B cell (primary cell): ENCODE data around the gene CHD2. TPM values are rescaled to one million over a fixed set of nuclear protein-coding genes. Genes with fewer than 3 reads are reported as not detected.

Experiments used
- ATAC-seq: fragments of 200-7000 bp; cut with Tn5 transposase; one replicate; pipeline ENCODE4 v1.10.0; 2021; ENCODE audit warnings: low read depth, mild to moderate bottlenecking, moderate number of reproducible peaks, moderate library complexity
- CTCF ChIA-PET: fragments of 350-600 bp; sonication (Branson Sonifier 250); formaldehyde crosslinking; loops from one replicate; lab custom pipeline; 2021; ENCODE audit warnings: antibody characterized with exemption, inconsistent platforms; lab: Charles Lee
- POLR2A ChIA-PET: fragments of 350-600 bp; sonication (Branson Sonifier 250); formaldehyde crosslinking; loops from one replicate; lab custom pipeline; 2021; ENCODE audit warnings: antibody characterized with exemption; lab: Charles Lee
- DNase-seq: peaks from one replicate; pipeline ENCODE4 v3.0.0; 2013
- H2AFZ ChIP-seq: 2 replicates; pipeline ENCODE4 v1.6.1; 2012; ENCODE audit warnings: mild to moderate bottlenecking, low read depth, low read length; ENCODE audit not compliant: insufficient read depth, poor library complexity, severe bottlenecking
- H3K27ac ChIP-seq, 2 donors: 1 replicate in 1 of 2; 2 replicates in 1 of 2; pipeline ENCODE4 v1.5.1; 2012 to 2013; ENCODE audit warnings: low read length in 2 of 2, mild to moderate bottlenecking in 2 of 2, moderate library complexity in 1 of 2
- H3K27me3 ChIP-seq, 4 experiments: fragments of 200-600 bp in 1 of 4; sonication (generic) in 1 of 4; replicated peaks in 1 of 4; 1 replicate in 2 of 4; 2 replicates in 2 of 4; pipeline versions ENCODE4 v1.6.1 to v1.7.0; 2013 to 2016; ENCODE audit warnings: low read length in 3 of 4, mild to moderate bottlenecking in 2 of 4, mixed read lengths in 1 of 4, moderate library complexity in 1 of 4; ENCODE audit not compliant: insufficient read depth in 4 of 4, control insufficient read depth in 3 of 4; ENCODE audit errors: control extremely low read depth in 1 of 4
- H3K36me3 ChIP-seq, 2 experiments: replicated peaks in 1 of 2; 1 replicate in 1 of 2; 2 replicates in 1 of 2; pipeline versions ENCODE4 v1.6.1 to v1.7.1; 2013; ENCODE audit warnings: low read length in 1 of 2; ENCODE audit not compliant: insufficient read depth in 2 of 2, control insufficient read depth in 1 of 2; ENCODE audit errors: control extremely low read depth in 1 of 2, extremely low read depth in 1 of 2
- H3K4me1 ChIP-seq, 2 donors: fragments of 200-600 bp in 1 of 2; sonication (generic) in 1 of 2; 1 replicate in 1 of 2; 2 replicates in 1 of 2; pipeline versions ENCODE4 v1.5.1 to v1.6.1; 2013 to 2017; ENCODE audit warnings: low read length in 2 of 2; ENCODE audit not compliant: control insufficient read depth in 2 of 2, insufficient read depth in 2 of 2
- H3K4me2 ChIP-seq: replicated peaks from 2 replicates; pipeline ENCODE3; 2012; ENCODE audit warnings: mild to moderate bottlenecking, low read depth, low read length; ENCODE audit not compliant: poor library complexity, severe bottlenecking
- H3K4me3 ChIP-seq, 5 experiments: fragments of 200-600 bp in 1 of 5; sonication (generic) in 1 of 5; 1 replicate in 3 of 5; 2 replicates in 2 of 5; pipeline versions ENCODE4 v1.5.1 to v1.7.0; 2011 to 2016; ENCODE audit warnings: low read length in 4 of 5, mild to moderate bottlenecking in 4 of 5, low read depth in 2 of 5, control low read depth in 1 of 5, moderate library complexity in 1 of 5; ENCODE audit not compliant: insufficient read depth in 1 of 5; ENCODE audit errors: control extremely low read depth in 1 of 5, extremely low read depth in 1 of 5
- H3K79me2 ChIP-seq: fragments of 200-600 bp; sonication (generic); one replicate; pipeline ENCODE4 v1.6.0; 2016; ENCODE audit warnings: low read length; ENCODE audit not compliant: control insufficient read depth, insufficient read depth
- H3K9ac ChIP-seq: fragments of 200-600 bp; sonication (generic); 2 replicates; pipeline ENCODE4 v1.6.1; 2017; ENCODE audit warnings: mild to moderate bottlenecking, low read length, moderate library complexity
- H3K9me3 ChIP-seq, 3 donors: one replicate each; pipeline versions ENCODE4 v1.6.1 to v1.7.1; 2013; ENCODE audit warnings: low read length in 2 of 3; ENCODE audit not compliant: control insufficient read depth in 2 of 3, insufficient read depth in 1 of 3; ENCODE audit errors: control extremely low read depth in 1 of 3
- H4K20me1 ChIP-seq: 2 replicates; pipeline ENCODE4 v1.6.0; 2012; ENCODE audit warnings: mild to moderate bottlenecking, low read length; ENCODE audit not compliant: insufficient read depth, control insufficient read depth, poor library complexity, severe bottlenecking
- H3K27ac Mint-ChIP-seq: one replicate; pipeline ENCODE4 v1.8.0; 2021; ENCODE audit warnings: mixed read lengths
- H3K27me3 Mint-ChIP-seq: one replicate; pipeline ENCODE4 v1.8.0; 2021; ENCODE audit warnings: mixed read lengths
- H3K4me1 Mint-ChIP-seq: one replicate; pipeline ENCODE4 v1.8.0; 2021; ENCODE audit warnings: mixed read lengths
- H3K4me3 Mint-ChIP-seq: one replicate; pipeline ENCODE4 v1.8.0; 2021; ENCODE audit warnings: mixed read lengths
- H3K9me3 Mint-ChIP-seq: one replicate; pipeline ENCODE4 v1.8.0; 2022; ENCODE audit warnings: mixed read lengths; ENCODE audit not compliant: insufficient read depth
- EZH2 ChIP-seq: IDR thresholded peaks from 2 replicates; pipeline ENCODE4 v1.6.1; 2012; ENCODE audit warnings: borderline replicate concordance, low read depth, mild to moderate bottlenecking, moderate library complexity, low read length; ENCODE audit not compliant: insufficient read depth, poor library complexity, severe bottlenecking
- WGBS: methylation state at CpG from one replicate; pipeline ENCODE4 v1.1.5; 2013; ENCODE audit warnings: missing lambda C conversion rate; ENCODE audit not compliant: insufficient coverage; 5-methylcytosine and 5-hydroxymethylcytosine counted together
- intact Hi-C: fragments of 100-400 bp; cut with micrococcal nuclease; formaldehyde crosslinking; loops from one replicate; pipeline ENCODE4 v1.10.0; 2022
- polyA plus RNA-seq: library from polyadenylated mRNA; depleted of rRNA; stranded (reverse); fragments of >200 nt; gene quantifications from 2 replicates; pipeline ENCODE4 v1.2.3, GENCODE V29; 2012
- total RNA-seq, 2 donors: library from RNA; stranded (reverse); fragments of 120-200 nt in 1 of 2; gene quantifications; 1 replicate in 1 of 2; 2 replicates in 1 of 2; pipeline versions ENCODE4 v1.2.3 to v1.2.4, GENCODE V29; 2013 to 2022
- TF ChIP-seq, protein P1 (sequence below): fragments of 200-600 bp; IDR thresholded peaks from one replicate; pipeline ENCODE4 v1.8.0; 2022; ENCODE audit warnings: antibody characterized with exemption, mild to moderate bottlenecking

The CHD2 gene
- total and polyA plus RNA-seq, 2 donors (not counting 1 experiment from before 2014, with no cell fraction given): 86.9 to 353 TPM

DNA sequence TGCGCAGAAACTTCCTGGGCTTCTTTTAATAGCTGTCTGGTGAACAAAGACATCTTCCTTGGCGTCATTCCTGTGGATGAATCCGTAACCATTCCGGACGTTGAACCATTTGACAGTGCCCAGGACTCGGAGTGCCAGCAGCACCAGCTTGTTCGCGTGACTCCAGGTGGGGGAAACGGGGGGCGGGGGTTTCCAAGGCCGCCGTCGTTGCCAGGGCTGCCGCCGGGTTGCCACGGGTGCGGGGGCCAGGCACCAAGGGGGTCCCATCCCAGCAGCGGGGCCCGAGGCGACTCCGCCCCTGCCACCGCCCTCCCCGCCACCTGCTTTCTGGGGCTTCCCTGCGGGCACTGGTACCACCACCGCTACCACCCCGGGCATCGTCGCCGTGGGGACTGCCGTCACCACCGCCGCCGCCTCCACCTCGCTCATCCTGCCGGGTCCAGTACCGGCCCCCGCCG lies 166.1 kb downstream of the CHD2 start:
- peaks cover 0 to 13% (median under 1%) of the 10 kb centered on the region in 4 experiments for H3K27me3 ChIP-seq
- no peaks in the 10 kb centered on the region for H3K36me3 ChIP-seq
- H3K4me1 ChIP-seq: no peaks in the 10 kb centered on the region
- no peaks in the 10 kb centered on the region for H3K9me3 Mint-ChIP-seq
- TF ChIP-seq EZH2: no peak
- TF ChIP-seq, protein P1, sequence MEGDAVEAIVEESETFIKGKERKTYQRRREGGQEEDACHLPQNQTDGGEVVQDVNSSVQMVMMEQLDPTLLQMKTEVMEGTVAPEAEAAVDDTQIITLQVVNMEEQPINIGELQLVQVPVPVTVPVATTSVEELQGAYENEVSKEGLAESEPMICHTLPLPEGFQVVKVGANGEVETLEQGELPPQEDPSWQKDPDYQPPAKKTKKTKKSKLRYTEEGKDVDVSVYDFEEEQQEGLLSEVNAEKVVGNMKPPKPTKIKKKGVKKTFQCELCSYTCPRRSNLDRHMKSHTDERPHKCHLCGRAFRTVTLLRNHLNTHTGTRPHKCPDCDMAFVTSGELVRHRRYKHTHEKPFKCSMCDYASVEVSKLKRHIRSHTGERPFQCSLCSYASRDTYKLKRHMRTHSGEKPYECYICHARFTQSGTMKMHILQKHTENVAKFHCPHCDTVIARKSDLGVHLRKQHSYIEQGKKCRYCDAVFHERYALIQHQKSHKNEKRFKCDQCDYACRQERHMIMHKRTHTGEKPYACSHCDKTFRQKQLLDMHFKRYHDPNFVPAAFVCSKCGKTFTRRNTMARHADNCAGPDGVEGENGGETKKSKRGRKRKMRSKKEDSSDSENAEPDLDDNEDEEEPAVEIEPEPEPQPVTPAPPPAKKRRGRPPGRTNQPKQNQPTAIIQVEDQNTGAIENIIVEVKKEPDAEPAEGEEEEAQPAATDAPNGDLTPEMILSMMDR: no peak
- no peaks in the 10 kb centered on the region for H3K4me1 Mint-ChIP-seq
- no peak overlapping the region for H3K4me2 ChIP-seq
- no peak overlapping the region for H2AFZ ChIP-seq
- 97% methylated on average over 33 of the region's 38 CpGs for WGBS
- H4K20me1 ChIP-seq: no peaks in the 10 kb centered on the region
- no peak overlapping the region for H3K27ac Mint-ChIP-seq
- intact Hi-C loops: no loop called here
- CTCF ChIA-PET: no interaction called here
- no peak overlapping the region for H3K4me3 ChIP-seq
- H3K27ac ChIP-seq: no peak overlapping the region
- peaks cover 0 to 5% (median 0%) of the 10 kb centered on the region in 3 donors for H3K9me3 ChIP-seq
- DNase-seq (no peak), ATAC-seq (no peak)
- POLR2A ChIA-PET: no interaction called here
- no peak overlapping the region for H3K9ac ChIP-seq
- peaks cover 25% of the 10 kb centered on the region for H3K27me3 Mint-ChIP-seq
- no peaks in the 10 kb centered on the region for H3K79me2 ChIP-seq
- no peak overlapping the region for H3K4me3 Mint-ChIP-seq

DNA sequence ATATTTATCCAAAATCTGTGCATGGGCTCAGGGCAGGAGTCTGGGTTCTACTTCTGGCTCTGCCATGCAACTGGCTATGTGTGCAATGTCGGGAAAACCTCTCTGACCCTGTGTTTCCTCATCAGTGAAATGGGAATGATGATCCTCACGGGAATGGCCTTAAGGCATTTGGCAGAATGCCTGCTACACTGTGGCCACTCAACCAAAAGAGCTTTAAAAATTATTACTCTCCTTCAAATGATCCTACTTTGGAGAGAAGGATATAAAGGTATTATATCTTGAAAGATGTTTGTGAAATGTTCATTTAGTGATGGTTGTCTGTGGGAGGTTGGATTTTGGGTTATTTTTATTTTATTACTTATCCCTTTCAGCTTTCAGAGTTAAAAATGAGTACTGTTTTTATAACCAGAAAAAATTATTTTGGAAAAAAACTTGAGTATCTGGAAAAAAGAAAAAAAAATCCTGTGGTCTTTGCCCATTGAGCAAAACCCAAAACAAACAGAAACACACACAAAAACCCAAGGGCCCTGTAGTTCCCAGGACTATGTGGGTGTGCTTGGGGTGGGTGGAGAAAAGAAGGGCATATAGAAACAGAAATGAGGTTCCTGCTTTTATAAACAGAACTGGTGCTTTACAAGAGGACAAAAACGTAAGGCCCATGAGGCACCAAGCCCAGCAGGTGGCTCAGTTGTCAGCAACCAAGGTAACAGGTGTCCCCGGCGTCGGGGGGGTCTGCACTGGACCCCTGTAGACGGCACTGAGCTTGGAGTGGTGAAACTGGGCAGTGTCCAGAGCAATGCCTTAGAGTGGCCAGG lies 166.9 kb downstream of the CHD2 start:
- H3K27ac ChIP-seq: no peak overlapping the region
- H3K4me3 ChIP-seq: no peak overlapping the region
- peaks cover 0 to 21% (median 7%) of the 10 kb centered on the region in 4 experiments for H3K27me3 ChIP-seq
- H3K9me3 Mint-ChIP-seq: no peaks in the 10 kb centered on the region
- intact Hi-C loops: no loop called here
- ATAC-seq: no peak
- H3K79me2 ChIP-seq: no peaks in the 10 kb centered on the region
- no peak overlapping the region for H3K9ac ChIP-seq
- H2AFZ ChIP-seq: no peak overlapping the region
- peaks cover 31% of the 10 kb centered on the region for H3K27me3 Mint-ChIP-seq
- no peaks in the 10 kb centered on the region for H4K20me1 ChIP-seq
- no peak overlapping the region for H3K4me3 Mint-ChIP-seq
- H3K4me2 ChIP-seq: no peak overlapping the region
- H3K4me1 ChIP-seq: peaks cover 0 to 1% of the 10 kb centered on the region in 2 donors
- DNase-seq: no peak
- no peaks in the 10 kb centered on the region for H3K36me3 ChIP-seq
- TF ChIP-seq EZH2: no peak
- TF ChIP-seq, protein P1: no peak
- no peak overlapping the region for H3K27ac Mint-ChIP-seq
- ChIA-PET POLR2A (no interaction called here), CTCF (no interaction called here)
- H3K4me1 Mint-ChIP-seq: peaks cover 2% of the 10 kb centered on the region
- 79% methylated on average over 5 of the region's 7 CpGs for WGBS
- H3K9me3 ChIP-seq: peaks cover 0 to 5% (median 0%) of the 10 kb centered on the region in 3 donors
